Liver (tissue), 9 donors: ENCODE data around the gene WNT8A. TPM values are rescaled to one million over a fixed set of nuclear protein-coding genes. Genes with fewer than 3 reads are reported as not detected.
"Not testable (repeated sequence)": the region's sequence is repeated elsewhere in the genome, so short reads cannot be mapped to it uniquely, and the experiment has no call there.

Experiments used
- DNase-seq: peaks from one replicate; pipeline ENCODE4 v3.0.0-alpha.2; 2017; ENCODE audit warnings: low spot score
- H3K27ac ChIP-seq, 2 donors: one replicate each; pipeline ENCODE4 v1.7.0; 2013; ENCODE audit warnings: inconsistent platforms in 2 of 2, low read length in 2 of 2, control low read depth in 1 of 2, low read depth in 1 of 2, mild to moderate bottlenecking in 1 of 2
- H3K27me3 ChIP-seq, 4 donors: one replicate each; pipeline versions ENCODE4 v1.6.1 to v1.7.0; 2013; ENCODE audit warnings: low read length in 3 of 4, inconsistent platforms in 1 of 4, mild to moderate bottlenecking in 1 of 4, moderate library complexity in 1 of 4; ENCODE audit not compliant: control insufficient read depth in 4 of 4, insufficient read depth in 4 of 4
- H3K36me3 ChIP-seq, 4 donors: one replicate each; pipeline versions ENCODE4 v1.6.1 to v1.7.0; 2013; ENCODE audit warnings: low read length in 3 of 4, mild to moderate bottlenecking in 3 of 4, low read depth in 1 of 4, moderate library complexity in 1 of 4; ENCODE audit not compliant: control insufficient read depth in 4 of 4, insufficient read depth in 3 of 4
- H3K4me1 ChIP-seq, 4 donors: one replicate each; pipeline versions ENCODE4 v1.6.1 to v1.7.0; 2013; ENCODE audit warnings: low read length in 3 of 4, mild to moderate bottlenecking in 3 of 4, moderate library complexity in 1 of 4; ENCODE audit not compliant: control insufficient read depth in 4 of 4, insufficient read depth in 4 of 4
- H3K4me3 ChIP-seq, 3 donors: one replicate each; pipeline versions ENCODE4 v1.6.1 to v1.7.0; 2013; ENCODE audit warnings: low read length in 3 of 3, control low read depth in 1 of 3, low read depth in 1 of 3, mild to moderate bottlenecking in 1 of 3
- H3K9ac ChIP-seq, 2 donors: one replicate each; pipeline ENCODE4 v1.7.0; 2013; ENCODE audit warnings: low read length in 2 of 2, mild to moderate bottlenecking in 2 of 2, moderate library complexity in 2 of 2, control low read depth in 1 of 2, low read depth in 1 of 2
- H3K9me3 ChIP-seq, 4 donors: one replicate each; pipeline versions ENCODE4 v1.6.1 to v1.7.0; 2013; ENCODE audit warnings: low read length in 3 of 4; ENCODE audit not compliant: control insufficient read depth in 4 of 4
- EGR1 ChIP-seq, 2 donors: IDR thresholded peaks; 2 replicates each; pipeline ENCODE4 v1.6.1; 2016 to 2018; ENCODE audit warnings: antibody characterized with exemption in 2 of 2, low read depth in 2 of 2
- FOXA1 ChIP-seq: IDR thresholded peaks from 2 replicates; pipeline ENCODE4 v1.6.1; 2016; ENCODE audit warnings: antibody characterized with exemption
- GABPA ChIP-seq, 2 donors: IDR thresholded peaks in 1 of 2; conservative IDR thresholded peaks in 1 of 2; 2 replicates each; pipeline ENCODE4 v1.6.1; 2016; ENCODE audit warnings: antibody characterized with exemption in 2 of 2, mild to moderate bottlenecking in 1 of 2, moderate library complexity in 1 of 2
- HNF4A ChIP-seq, 2 donors: conservative IDR thresholded peaks; 2 replicates each; pipeline ENCODE4 v1.6.1; 2016; ENCODE audit warnings: antibody characterized with exemption in 2 of 2, mild to moderate bottlenecking in 2 of 2
- RAD21 ChIP-seq, 2 donors: IDR thresholded peaks; 2 replicates each; pipeline ENCODE4 v1.6.1; 2016; ENCODE audit warnings: antibody characterized with exemption in 2 of 2, mild to moderate bottlenecking in 2 of 2
- REST ChIP-seq: IDR thresholded peaks from 2 replicates; pipeline ENCODE4 v1.6.1; 2016; ENCODE audit warnings: antibody characterized with exemption, mild to moderate bottlenecking
- RXRA ChIP-seq, 2 donors: IDR thresholded peaks; 2 replicates each; pipeline ENCODE4 v1.6.1; 2017 to 2018; ENCODE audit warnings: antibody characterized with exemption in 2 of 2, mild to moderate bottlenecking in 1 of 2
- SP1 ChIP-seq: IDR thresholded peaks from 2 replicates; pipeline ENCODE4 v1.6.1; 2018; ENCODE audit warnings: antibody characterized with exemption, mild to moderate bottlenecking
- YY1 ChIP-seq: IDR thresholded peaks from 2 replicates; pipeline ENCODE4 v1.6.1; 2016; ENCODE audit warnings: antibody characterized with exemption, mild to moderate bottlenecking
- WGBS: extraction: QIAGEN DNeasy Blood & Tissue Kit; methylation state at CpG from one replicate; pipeline ENCODE4 v1.1.7; 2013; 5-methylcytosine and 5-hydroxymethylcytosine counted together
- polyA plus RNA-seq, 2 donors: library from polyadenylated mRNA; stranded (reverse) in 1 of 2; unstranded in 1 of 2; fragments of 200-250 nt in 1 of 2; fragments of >200 nt in 1 of 2; fragmentation: Nextera tagmentation in 1 of 2; extraction: Ambion mirVana in 1 of 2; gene quantifications; one replicate each; pipeline versions ENCODE4 v1.2.1 to v1.2.3, GENCODE V29; 2013 to 2015
- total RNA-seq, 2 donors: library from RNA; depleted of rRNA; stranded (reverse); fragments of >200 nt; gene quantifications; one replicate each; pipeline ENCODE4 v1.2.3, GENCODE V29; 2014
- TF ChIP-seq, protein P1 (sequence below): fragments of 150-350 bp; IDR thresholded peaks from 2 replicates; pipeline ENCODE4 v1.5.1; 2017; ENCODE audit warnings: improper control_type of control experiment, low read depth, low read length; ENCODE audit not compliant: missing input control
- TF ChIP-seq, protein P2 (sequence below): IDR thresholded peaks from 2 replicates; pipeline ENCODE4 v1.6.1; 2016; ENCODE audit warnings: antibody characterized with exemption
- donor health status: healthy.
- donor health status: healthy.
- donor health status: healthy.
- donor health status: healthy.
- donor health status: healthy.

Gene WNT8A
- total and polyA plus RNA-seq, 4 donors: not detected

GRCh38 chr5:138067945-138068344 lies 15.9 kb upstream of the WNT8A start:
- Histone ChIP-seq H3K9ac (no peak overlapping the region), H3K27me3 (no peaks in the 10 kb centered on the region), H3K36me3 (no peaks in the 10 kb centered on the region), H3K4me3 (no peak overlapping the region), H3K9me3 (no peaks in the 10 kb centered on the region), H3K27ac (no peak overlapping the region), H3K4me1 (no peaks in the 10 kb centered on the region)
- 88% methylated on average over 8 of the region's 8 CpGs for WGBS
- TF ChIP-seq SP1 (no peak), EGR1 (IDR thresholded peaks at IDR 0.05; ENCODE audit: low read depth in 2 of 2) (no peak), GABPA (IDR thresholded peaks at IDR 0.05 in 1 of 2, conservative IDR thresholded peaks at IDR 0.05 in 1 of 2) (no peak)
- DNase-seq: no peak

GRCh38 chr5:138068742-138069600 lies 14.9 kb upstream of the WNT8A start:
- TF ChIP-seq EGR1 (IDR thresholded peaks at IDR 0.05; ENCODE audit: low read depth in 2 of 2) (no peak), RAD21 (IDR thresholded peaks at IDR 0.05) (peak; percentile 78 to 85), RXRA (IDR thresholded peaks at IDR 0.05) (peak in 1 of 2 donors; percentile 15), HNF4A (conservative IDR thresholded peaks at IDR 0.05) (peak in 1 of 2 donors; percentile 7), YY1 (no peak), FOXA1 (no peak), REST (no peak), SP1 (no peak)
- TF ChIP-seq, protein P1, sequence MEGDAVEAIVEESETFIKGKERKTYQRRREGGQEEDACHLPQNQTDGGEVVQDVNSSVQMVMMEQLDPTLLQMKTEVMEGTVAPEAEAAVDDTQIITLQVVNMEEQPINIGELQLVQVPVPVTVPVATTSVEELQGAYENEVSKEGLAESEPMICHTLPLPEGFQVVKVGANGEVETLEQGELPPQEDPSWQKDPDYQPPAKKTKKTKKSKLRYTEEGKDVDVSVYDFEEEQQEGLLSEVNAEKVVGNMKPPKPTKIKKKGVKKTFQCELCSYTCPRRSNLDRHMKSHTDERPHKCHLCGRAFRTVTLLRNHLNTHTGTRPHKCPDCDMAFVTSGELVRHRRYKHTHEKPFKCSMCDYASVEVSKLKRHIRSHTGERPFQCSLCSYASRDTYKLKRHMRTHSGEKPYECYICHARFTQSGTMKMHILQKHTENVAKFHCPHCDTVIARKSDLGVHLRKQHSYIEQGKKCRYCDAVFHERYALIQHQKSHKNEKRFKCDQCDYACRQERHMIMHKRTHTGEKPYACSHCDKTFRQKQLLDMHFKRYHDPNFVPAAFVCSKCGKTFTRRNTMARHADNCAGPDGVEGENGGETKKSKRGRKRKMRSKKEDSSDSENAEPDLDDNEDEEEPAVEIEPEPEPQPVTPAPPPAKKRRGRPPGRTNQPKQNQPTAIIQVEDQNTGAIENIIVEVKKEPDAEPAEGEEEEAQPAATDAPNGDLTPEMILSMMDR: peak; percentile 69
- TF ChIP-seq, protein P2, sequence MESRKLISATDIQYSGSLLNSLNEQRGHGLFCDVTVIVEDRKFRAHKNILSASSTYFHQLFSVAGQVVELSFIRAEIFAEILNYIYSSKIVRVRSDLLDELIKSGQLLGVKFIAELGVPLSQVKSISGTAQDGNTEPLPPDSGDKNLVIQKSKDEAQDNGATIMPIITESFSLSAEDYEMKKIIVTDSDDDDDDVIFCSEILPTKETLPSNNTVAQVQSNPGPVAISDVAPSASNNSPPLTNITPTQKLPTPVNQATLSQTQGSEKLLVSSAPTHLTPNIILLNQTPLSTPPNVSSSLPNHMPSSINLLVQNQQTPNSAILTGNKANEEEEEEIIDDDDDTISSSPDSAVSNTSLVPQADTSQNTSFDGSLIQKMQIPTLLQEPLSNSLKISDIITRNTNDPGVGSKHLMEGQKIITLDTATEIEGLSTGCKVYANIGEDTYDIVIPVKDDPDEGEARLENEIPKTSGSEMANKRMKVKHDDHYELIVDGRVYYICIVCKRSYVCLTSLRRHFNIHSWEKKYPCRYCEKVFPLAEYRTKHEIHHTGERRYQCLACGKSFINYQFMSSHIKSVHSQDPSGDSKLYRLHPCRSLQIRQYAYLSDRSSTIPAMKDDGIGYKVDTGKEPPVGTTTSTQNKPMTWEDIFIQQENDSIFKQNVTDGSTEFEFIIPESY: no peak

GRCh38 chr5:138070026-138070425 lies 13.8 kb upstream of the WNT8A start:
- not testable (repeated sequence) for DNase-seq
- WGBS: 93% methylated on average over 27 of the region's 32 CpGs

More at GRCh38 chr5:138068742-138069600, 14.9 kb upstream of the WNT8A start:
- no peak overlapping the region for H3K27ac ChIP-seq
- no peaks in the 10 kb centered on the region for H3K4me1 ChIP-seq
- H3K27me3 ChIP-seq: no peaks in the 10 kb centered on the region
- no peaks in the 10 kb centered on the region for H3K9me3 ChIP-seq
- 21% methylated on average over 6 of the region's 6 CpGs for WGBS
- DNase-seq: peak; percentile 77
- no peak overlapping the region for H3K9ac ChIP-seq
- no peak overlapping the region for H3K4me3 ChIP-seq
- H3K36me3 ChIP-seq: no peaks in the 10 kb centered on the region

More at GRCh38 chr5:138070026-138070425, 13.8 kb upstream of the WNT8A start:
- H3K27ac ChIP-seq, H3K4me1 ChIP-seq, H3K36me3 ChIP-seq, H3K9ac ChIP-seq, H3K4me3 ChIP-seq, H3K27me3 ChIP-seq, H3K9me3 ChIP-seq: not testable (repeated sequence)
